GM23248 (cell line): Measurements from ENCODE around the gene ATF4. TPM values are rescaled to one million over a fixed set of nuclear protein-coding genes. Genes with fewer than 3 reads are reported as not detected.
A peak's percentile ranks its signal among the peaks of the same experiment; 100 is the strongest.

Experiments used
- DNase-seq: peaks from one replicate; pipeline ENCODE4 v3.0.0-alpha.2; 2015
- H2AFZ ChIP-seq: fragments of 200-600 bp; sonication (generic); 2 replicates; pipeline ENCODE4 v1.6.1; 2016; ENCODE audit warnings: antibody characterized with exemption
- H3F3A ChIP-seq: fragments of 200-600 bp; sonication (generic); 2 replicates; pipeline ENCODE4 v1.6.1; 2016; ENCODE audit warnings: mild to moderate bottlenecking, antibody characterized with exemption, mixed run types; ENCODE audit not compliant: insufficient read depth
- H3K27ac ChIP-seq: fragments of 200-600 bp; sonication (generic); 2 replicates; pipeline ENCODE4 v1.5.1; 2016; ENCODE audit warnings: mild to moderate bottlenecking
- H3K27me3 ChIP-seq: fragments of 200-600 bp; sonication (generic); replicated peaks from 2 replicates; pipeline ENCODE4 v1.6.1; 2016; ENCODE audit warnings: mild to moderate bottlenecking; ENCODE audit not compliant: insufficient read depth
- H3K36me3 ChIP-seq: fragments of 200-600 bp; sonication (generic); 2 replicates; pipeline ENCODE4 v1.6.1; 2016; ENCODE audit warnings: low read depth, mild to moderate bottlenecking
- H3K4me1 ChIP-seq: fragments of 200-600 bp; sonication (generic); 2 replicates; pipeline ENCODE4 v1.6.1; 2016; ENCODE audit warnings: mild to moderate bottlenecking; ENCODE audit not compliant: insufficient read depth
- H3K4me2 ChIP-seq: fragments of 200-600 bp; sonication (generic); one replicate; pipeline ENCODE4 v1.6.1; 2016; ENCODE audit warnings: mild to moderate bottlenecking; ENCODE audit not compliant: unreplicated experiment
- H3K4me3 ChIP-seq: fragments of 200-600 bp; sonication (generic); 2 replicates; pipeline ENCODE4 v1.5.1; 2016; ENCODE audit warnings: mild to moderate bottlenecking
- H3K79me2 ChIP-seq: fragments of 200-600 bp; sonication (generic); 2 replicates; pipeline ENCODE4 v1.6.1; 2016; ENCODE audit warnings: mild to moderate bottlenecking; ENCODE audit not compliant: insufficient read depth
- H3K9ac ChIP-seq: fragments of 200-600 bp; sonication (generic); 2 replicates; pipeline ENCODE4 v1.6.1; 2016; ENCODE audit warnings: mild to moderate bottlenecking
- H3K9me2 ChIP-seq: fragments of 200-600 bp; sonication (generic); 2 replicates; pipeline ENCODE4 v1.6.1; 2016; ENCODE audit warnings: mixed run types, mild to moderate bottlenecking, moderate library complexity; ENCODE audit not compliant: insufficient read depth
- H3K9me3 ChIP-seq: fragments of 200-600 bp; sonication (generic); one replicate; pipeline ENCODE4 v1.6.1; 2017; ENCODE audit warnings: low read depth
- H4K20me1 ChIP-seq: fragments of 200-600 bp; sonication (generic); 2 replicates; pipeline ENCODE4 v1.6.0; 2016; ENCODE audit not compliant: insufficient read depth
- EZH2 ChIP-seq: fragments of 200-600 bp; sonication (generic); IDR thresholded peaks from 2 replicates; pipeline ENCODE4 v1.6.1; 2018; ENCODE audit warnings: antibody characterized with exemption, mild to moderate bottlenecking; ENCODE audit not compliant: insufficient read depth, poor library complexity, severe bottlenecking
- EZH2phosphoT487 ChIP-seq: fragments of 200-600 bp; sonication (generic); IDR thresholded peaks from 2 replicates; pipeline ENCODE4 v1.6.1; 2018; ENCODE audit warnings: antibody characterized with exemption, moderate library complexity, mild to moderate bottlenecking, low read depth; ENCODE audit not compliant: insufficient read depth
- WGBS, 2 experiments: methylation state at CpG; one replicate each; pipeline ENCODE4 v1.1.6; 2015 to 2017; ENCODE audit warnings: low lambda C conversion rate in 2 of 2, low coverage in 1 of 2; ENCODE audit errors: missing lambda C conversion rate in 2 of 2; 5-methylcytosine and 5-hydroxymethylcytosine counted together
- in situ Hi-C: fragments of 300-500 bp; cut with MboI; formaldehyde crosslinking; loops from 2 replicates; pipeline ENCODE4 v1.15.0; 2020
- polyA plus RNA-seq: library from polyadenylated mRNA; unstranded; fragments of >200 nt; fragmentation: Nextera tagmentation; extraction: Ambion mirVana; gene quantifications from 2 replicates; pipeline ENCODE4 v1.2.1, GENCODE V29; 2016
- total RNA-seq: library from RNA; depleted of rRNA; stranded (reverse); fragments of >200 nt; shearing (Covaris generic); gene quantifications from 2 replicates; pipeline ENCODE4 v1.2.3, GENCODE V29; 2014

Gene ATF4
- total and polyA plus RNA-seq, 2 experiments from 2014 or later: 293 to 529 TPM

DNA sequence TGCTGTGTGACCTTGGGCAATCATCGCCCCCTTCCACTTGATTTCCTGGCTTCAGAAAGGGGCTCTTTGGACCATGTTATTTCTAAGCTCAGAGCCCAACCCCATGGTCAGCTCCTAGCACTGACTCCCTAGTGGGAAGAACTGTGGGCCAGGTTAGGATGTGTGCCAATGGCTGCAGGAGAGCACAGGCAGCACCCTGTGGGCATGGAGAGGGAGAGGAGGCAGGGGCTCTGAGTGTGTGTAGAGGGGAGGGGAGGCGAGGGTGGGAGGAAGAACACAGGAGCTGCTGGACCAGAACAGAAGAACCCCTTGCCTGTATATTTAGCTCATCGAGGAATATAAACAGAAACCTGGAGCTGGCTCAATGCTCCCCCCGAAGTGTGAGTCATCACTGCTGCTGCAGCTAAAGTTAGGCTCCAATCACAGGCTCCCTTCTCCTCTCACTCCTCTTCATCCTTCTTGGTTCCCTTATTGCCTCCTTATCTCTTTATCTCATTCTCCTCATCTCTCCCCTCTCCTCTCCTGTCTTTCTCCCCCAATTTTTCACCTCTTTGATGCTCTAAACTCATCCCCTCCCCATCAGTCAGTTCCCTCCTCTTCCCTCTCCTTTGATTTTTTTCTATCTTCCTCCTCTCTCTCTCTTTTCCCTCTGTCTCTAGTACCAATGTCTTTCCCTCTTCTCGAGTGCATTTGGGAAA lies 26.7 kb downstream of the ATF4 start:
- 15 to 20% methylated on average over 4 to 5 of the region's 5 CpGs for WGBS, 2 experiments
- in situ Hi-C loops: no loop called here
- Histone ChIP-seq H3K27me3 (peaks cover 8% of the 10 kb centered on the region; the same call in 1 of the 2 replicates), H3K4me2 (no peak overlapping the region), H3K4me3 (no peak overlapping the region), H3K36me3 (no peaks in the 10 kb centered on the region), H3K9me2 (no peaks in the 10 kb centered on the region), H3K9ac (no peak overlapping the region), H3K79me2 (no peaks in the 10 kb centered on the region), H3K9me3 (no peaks in the 10 kb centered on the region), H3K27ac (no peak overlapping the region), H2AFZ (no peak overlapping the region), H3K4me1 (no peaks in the 10 kb centered on the region), H4K20me1 (no peaks in the 10 kb centered on the region), H3F3A (no peaks in the 10 kb centered on the region)
- peak; percentile 56 for DNase-seq
- TF ChIP-seq EZH2phosphoT487 (no peak), EZH2 (no peak)

GRCh38 chr22:39547587-39547947 lies 27.2 kb downstream of the ATF4 start:
- no peak overlapping the region for H3K27ac ChIP-seq
- no peak overlapping the region for H2AFZ ChIP-seq
- no peaks in the 10 kb centered on the region for H3K79me2 ChIP-seq
- H3K9me2 ChIP-seq: no peaks in the 10 kb centered on the region
- H3K36me3 ChIP-seq: no peaks in the 10 kb centered on the region
- TF ChIP-seq EZH2phosphoT487: no peak
- no peak for TF ChIP-seq EZH2
- H3K9ac ChIP-seq: no peak overlapping the region
- in situ Hi-C loops: no loop called here
- 9 to 13% methylated on average over 2 of the region's 2 CpGs for WGBS, 2 experiments
- no peak overlapping the region for H3K4me2 ChIP-seq
- DNase-seq: no peak
- no peak overlapping the region for H3K4me3 ChIP-seq
- no peaks in the 10 kb centered on the region for H3F3A ChIP-seq
- no peaks in the 10 kb centered on the region for H3K4me1 ChIP-seq
- no peaks in the 10 kb centered on the region for H4K20me1 ChIP-seq
- H3K27me3 ChIP-seq: peaks cover 8% of the 10 kb centered on the region; the same call in 1 of the 2 replicates
- H3K9me3 ChIP-seq: no peaks in the 10 kb centered on the region

GRCh38 chr22:39553429-39553828 lies 33.1 kb downstream of the ATF4 start:
- Histone ChIP-seq H3K79me2 (no peaks in the 10 kb centered on the region), H3F3A (no peaks in the 10 kb centered on the region), H3K27ac (no peak overlapping the region), H2AFZ (no peak overlapping the region), H3K27me3 (peaks cover 40% of the 10 kb centered on the region), H3K4me2 (no peak overlapping the region), H3K9me3 (no peaks in the 10 kb centered on the region), H3K36me3 (no peaks in the 10 kb centered on the region), H3K9me2 (no peaks in the 10 kb centered on the region), H3K9ac (no peak overlapping the region), H4K20me1 (no peaks in the 10 kb centered on the region), H3K4me1 (no peaks in the 10 kb centered on the region), H3K4me3 (no peak overlapping the region)
- in situ Hi-C loops: loop anchor here (25.0 kb wide), 1 partner anchor 784 kb away; the partner anchor contains the start of gene ADSL
- WGBS, 2 experiments: 68 to 80% methylated on average over 3 of the region's 3 CpGs
- no peak for TF ChIP-seq EZH2
- TF ChIP-seq EZH2phosphoT487: no peak
- DNase-seq: no peak

- WGBS, 2 experiments: 21 to 23% methylated on average over 3 of the region's 3 CpGs
- Histone ChIP-seq H2AFZ (no peak overlapping the region), H3K4me2 (no peak overlapping the region), H3K27ac (no peak overlapping the region), H3K79me2 (no peaks in the 10 kb centered on the region), H3F3A (no peaks in the 10 kb centered on the region), H3K27me3 (peaks cover 46% of the 10 kb centered on the region), H3K9me2 (no peaks in the 10 kb centered on the region), H3K9ac (no peak overlapping the region), H4K20me1 (no peaks in the 10 kb centered on the region), H3K36me3 (no peaks in the 10 kb centered on the region), H3K9me3 (no peaks in the 10 kb centered on the region), H3K4me3 (no peak overlapping the region), H3K4me1 (no peaks in the 10 kb centered on the region)
- DNase-seq: no peak
- in situ Hi-C loops: loop anchor here (25.0 kb wide), 1 partner anchor 783 kb away; the partner anchor contains the start of gene ADSL
- TF ChIP-seq EZH2phosphoT487: no peak
- no peak for TF ChIP-seq EZH2
These were observed 33.8 kb downstream of the ATF4 start for GRCh38 chr22:39554151-39554550.
